ENCODE data around the gene NPLOC4.

DNA sequence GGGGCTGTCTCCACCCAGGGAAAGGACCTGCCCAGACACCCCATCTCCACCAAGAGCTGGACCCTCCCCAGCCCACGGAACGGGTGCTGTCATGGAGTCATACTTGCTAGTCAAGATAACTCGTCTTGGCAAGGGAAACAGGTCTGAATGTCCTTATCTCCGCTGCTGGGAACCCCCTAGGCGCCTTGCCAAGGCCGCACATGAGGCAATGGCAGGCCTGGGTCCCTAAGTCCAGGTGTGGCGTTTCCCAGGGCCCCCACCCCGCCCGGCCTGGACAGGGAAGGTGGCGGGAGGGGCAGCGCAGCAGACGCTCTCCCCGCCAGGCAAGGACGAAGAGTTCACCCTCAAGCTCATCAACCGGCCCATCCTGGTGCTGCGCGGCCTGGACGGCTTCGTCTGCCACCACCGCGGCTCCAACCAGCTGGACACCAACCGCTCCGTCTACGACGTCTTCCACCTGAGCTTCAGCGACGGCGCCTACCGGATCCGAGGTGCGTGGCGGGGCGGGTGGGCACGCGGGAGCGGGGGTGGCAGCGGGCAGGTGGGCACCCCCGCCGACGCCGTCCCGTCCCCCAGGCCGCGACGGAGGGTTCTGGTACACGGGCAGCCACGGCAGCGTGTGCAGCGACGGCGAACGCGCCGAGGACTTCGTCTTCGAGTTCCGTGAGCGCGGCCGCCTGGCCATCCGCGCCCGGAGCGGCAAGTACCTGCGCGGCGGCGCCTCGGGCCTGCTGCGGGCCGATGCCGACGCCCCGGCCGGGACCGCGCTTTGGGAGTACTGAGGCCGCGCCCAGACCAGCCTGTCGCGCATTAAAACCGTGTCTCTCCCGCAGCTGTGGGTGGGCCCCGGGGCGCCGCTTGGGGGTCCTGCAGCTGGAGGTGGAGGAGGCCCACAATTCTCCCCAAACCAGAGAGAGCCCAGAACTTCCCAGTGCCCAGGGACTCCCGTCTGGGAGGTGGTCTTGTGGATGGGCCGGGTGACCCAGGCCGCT lies 100.3 kb downstream of the NPLOC4 start:
- TF ChIP-seq EP300 (IDR thresholded peaks at IDR 0.05) (no peak), POLR2A (IDR thresholded peaks at IDR 0.05) (no peak)
- TF ChIP-seq, protein P1, sequence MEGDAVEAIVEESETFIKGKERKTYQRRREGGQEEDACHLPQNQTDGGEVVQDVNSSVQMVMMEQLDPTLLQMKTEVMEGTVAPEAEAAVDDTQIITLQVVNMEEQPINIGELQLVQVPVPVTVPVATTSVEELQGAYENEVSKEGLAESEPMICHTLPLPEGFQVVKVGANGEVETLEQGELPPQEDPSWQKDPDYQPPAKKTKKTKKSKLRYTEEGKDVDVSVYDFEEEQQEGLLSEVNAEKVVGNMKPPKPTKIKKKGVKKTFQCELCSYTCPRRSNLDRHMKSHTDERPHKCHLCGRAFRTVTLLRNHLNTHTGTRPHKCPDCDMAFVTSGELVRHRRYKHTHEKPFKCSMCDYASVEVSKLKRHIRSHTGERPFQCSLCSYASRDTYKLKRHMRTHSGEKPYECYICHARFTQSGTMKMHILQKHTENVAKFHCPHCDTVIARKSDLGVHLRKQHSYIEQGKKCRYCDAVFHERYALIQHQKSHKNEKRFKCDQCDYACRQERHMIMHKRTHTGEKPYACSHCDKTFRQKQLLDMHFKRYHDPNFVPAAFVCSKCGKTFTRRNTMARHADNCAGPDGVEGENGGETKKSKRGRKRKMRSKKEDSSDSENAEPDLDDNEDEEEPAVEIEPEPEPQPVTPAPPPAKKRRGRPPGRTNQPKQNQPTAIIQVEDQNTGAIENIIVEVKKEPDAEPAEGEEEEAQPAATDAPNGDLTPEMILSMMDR (IDR thresholded peaks at IDR 0.05) = no peak
